ENCODE data around the gene MCEE. TPM values are rescaled to one million over a fixed set of nuclear protein-coding genes. Genes with fewer than 3 reads are reported as not detected.

The MCEE gene
- total and polyA plus RNA-seq, 9 donors = 10.7 to 22.3 (median 17.4) TPM

- 58 to 71% (median 64%) methylated on average over 3 of the region's 3 CpGs for WGBS, 3 donors
- Histone ChIP-seq H3K4me1 (ENCODE audit: insufficient read depth) (peaks cover 10% of the 10 kb centered on the region), H3K9me3 (no peaks in the 10 kb centered on the region), H3K27me3 (no peaks in the 10 kb centered on the region), H3K36me3 (no peaks in the 10 kb centered on the region), H3K4me3 (no peak overlapping the region), H3K27ac (no peak overlapping the region)
- TF ChIP-seq POLR2A (IDR thresholded peaks at IDR 0.05) (no peak), CTCF (IDR thresholded peaks at IDR 0.05) (no peak), EP300 (IDR thresholded peaks at IDR 0.05) (no peak)
- intact Hi-C loops (cut with DNase I) = no loop called here
- DNase-seq = no peak
Observed at GRCh38 chr2:71126957-71127356, 3.1 kb downstream of the MCEE start.

GRCh38 chr2:71125506-71126294, 4.3 kb downstream of the MCEE start:
- peaks cover 4% of the 10 kb centered on the region for H3K4me1 ChIP-seq (ENCODE audit: insufficient read depth)
- 88 to 92% (median 90%) methylated on average over 7 of the region's 7 CpGs for WGBS, 3 donors
- no peaks in the 10 kb centered on the region for H3K9me3 ChIP-seq
- TF ChIP-seq EP300 (IDR thresholded peaks at IDR 0.05) = no peak
- TF ChIP-seq CTCF (IDR thresholded peaks at IDR 0.05) = no peak
- TF ChIP-seq POLR2A (IDR thresholded peaks at IDR 0.05) = no peak
- intact Hi-C loops (cut with DNase I) = no loop called here
- no peak overlapping the region for H3K27ac ChIP-seq
- no peak overlapping the region for H3K4me3 ChIP-seq
- no peaks in the 10 kb centered on the region for H3K36me3 ChIP-seq
- DNase-seq = no peak
- H3K27me3 ChIP-seq = no peaks in the 10 kb centered on the region

- Histone ChIP-seq H3K4me3 (no peak overlapping the region), H3K4me1 (ENCODE audit: insufficient read depth) (no peaks in the 10 kb centered on the region), H3K27me3 (no peaks in the 10 kb centered on the region), H3K9me3 (no peaks in the 10 kb centered on the region), H3K36me3 (no peaks in the 10 kb centered on the region), H3K27ac (no peak overlapping the region)
- intact Hi-C loops (cut with DNase I) = no loop called here
- no peak for DNase-seq
- no peak for TF ChIP-seq POLR2A (IDR thresholded peaks at IDR 0.05)
- TF ChIP-seq EP300 (IDR thresholded peaks at IDR 0.05) = no peak
- no peak for TF ChIP-seq CTCF (IDR thresholded peaks at IDR 0.05)
- 93 to 95% (median 94%) methylated on average over 7 of the region's 7 CpGs for WGBS, 3 donors
Observed at GRCh38 chr2:71122387-71123298, 7.4 kb downstream of the MCEE start.

- H3K9me3 ChIP-seq = no peaks in the 10 kb centered on the region
- no peaks in the 10 kb centered on the region for H3K27me3 ChIP-seq
- H3K36me3 ChIP-seq = no peaks in the 10 kb centered on the region
- no peak for DNase-seq
- TF ChIP-seq POLR2A (IDR thresholded peaks at IDR 0.05) = no peak
- TF ChIP-seq EP300 (IDR thresholded peaks at IDR 0.05) = no peak
- no peak for TF ChIP-seq CTCF (IDR thresholded peaks at IDR 0.05)
- intact Hi-C loops (cut with DNase I) = no loop called here
- 95 to 100% (median 100%) methylated on average over 1 of the region's 1 CpG for whole genome bisulfite sequencing, 3 donors
- H3K4me3 ChIP-seq = no peak overlapping the region
- H3K27ac ChIP-seq = no peak overlapping the region
- no peaks in the 10 kb centered on the region for H3K4me1 ChIP-seq (ENCODE audit: insufficient read depth)
Observed at GRCh38 chr2:71121479-71121878, 8.6 kb downstream of the MCEE start.

Data from ovary (tissue), 9 donors.